NCI-H748 treated with DMSO at 0.1 percent for 48 hours (cell line): ENCODE data around the gene CKAP4.

ENCODE experiments used
- DNase-seq: peaks from one replicate; lab custom pipeline; 2025; lab: John Stamatoyannopoulos, UW

Gene CKAP4

GRCh38 chr12:106239951-106240335, 7.9 kb downstream of the CKAP4 start:
- DNase-seq, result no peak

- DNase-seq, result no peak
Measured at GRCh38 chr12:106239241-106239950, 8.4 kb downstream of the CKAP4 start.

- no peak for DNase-seq
Measured at GRCh38 chr12:106238146-106238545, 9.7 kb downstream of the CKAP4 start.

- DNase-seq, result no peak
Measured at GRCh38 chr12:106235770-106236169, 12.1 kb downstream of the CKAP4 start.

- no peak for DNase-seq
Measured at GRCh38 chr12:106234449-106234848, 13.4 kb downstream of the CKAP4 start.

- no peak for DNase-seq
Measured at GRCh38 chr12:106233011-106233410, 14.8 kb downstream of the CKAP4 start.

GRCh38 chr12:106229036-106229591, 18.7 kb downstream of the CKAP4 start:
- DNase-seq, result no peak

GRCh38 chr12:106228320-106228710, 19.5 kb downstream of the CKAP4 start:
- DNase-seq, result no peak

- DNase-seq, result no peak
Measured at GRCh38 chr12:106227641-106228319, 20.0 kb downstream of the CKAP4 start.

- DNase-seq, result peak; percentile 50
Measured at GRCh38 chr12:106226884-106227640, 20.8 kb downstream of the CKAP4 start.

GRCh38 chr12:106224355-106224706, 23.5 kb downstream of the CKAP4 start:
- no peak for DNase-seq

- peak; percentile 20 for DNase-seq
Measured at GRCh38 chr12:106223485-106224354, 24.1 kb downstream of the CKAP4 start.

GRCh38 chr12:106220536-106220935, 27.3 kb downstream of the CKAP4 start:
- DNase-seq, result no peak

- no peak for DNase-seq
Measured at GRCh38 chr12:106219043-106219442, 28.8 kb downstream of the CKAP4 start.

GRCh38 chr12:106217706-106218105, 30.1 kb downstream of the CKAP4 start:
- DNase-seq, result no peak

- DNase-seq, result no peak
Measured at GRCh38 chr12:106214571-106214970, 33.2 kb downstream of the CKAP4 start.

- no peak for DNase-seq
Measured at GRCh38 chr12:106213662-106214061, 34.2 kb downstream of the CKAP4 start.

- no peak for DNase-seq
Measured at GRCh38 chr12:106211973-106212372, 35.8 kb downstream of the CKAP4 start.

GRCh38 chr12:106205208-106206069, 42.4 kb downstream of the CKAP4 start:
- peak; percentile 24 for DNase-seq

- DNase-seq, result no peak
Measured at GRCh38 chr12:106204312-106204711, 43.5 kb downstream of the CKAP4 start.
